DMS153 treated with DMSO at 0.1 percent for 48 hours (cell line): Measurements from ENCODE around the gene TP53TG3E.
"Not testable (repeated sequence)": the region's sequence is repeated elsewhere in the genome, so short reads cannot be mapped to it uniquely, and the experiment has no call there.

ENCODE experiments used
- DNase-seq: peaks from one replicate; lab custom pipeline; 2025; ENCODE audit not compliant: unreplicated experiment; lab: John Stamatoyannopoulos, UW

The TP53TG3E gene

GRCh38 chr16:33304006-33304405 lies at the start of gene TP53TG3E:
Gene TP53TG3E (plus strand): TSS chr16:33304306. CDS start chr16:33304374, 68 bp downstream.
- DNase-seq, result not testable (repeated sequence)

GRCh38 chr16:33336226-33337012 lies 32.3 kb downstream of the TP53TG3E start:
- not testable (repeated sequence) for DNase-seq

- not testable (repeated sequence) for DNase-seq
These were observed 33.8 kb downstream of the TP53TG3E start for GRCh38 chr16:33337627-33338542.

- DNase-seq, result not testable (repeated sequence)
These were observed 34.4 kb downstream of the TP53TG3E start for GRCh38 chr16:33338543-33338951.

GRCh38 chr16:33339093-33340061 lies 35.3 kb downstream of the TP53TG3E start:
- not testable (repeated sequence) for DNase-seq
